Measurements from ENCODE around the gene ARHGAP18. TPM values are rescaled to one million over a fixed set of nuclear protein-coding genes. Genes with fewer than 3 reads are reported as not detected.

Gene ARHGAP18
- polyA plus RNA-seq, 2 donors, result 2.1 to 2.2 TPM

- H3K27ac ChIP-seq (ENCODE audit: low read depth in 2 of 2, low read length in 1 of 2), result no peak overlapping the region
- no peaks in the 10 kb centered on the region for H3K27me3 ChIP-seq (ENCODE audit: control insufficient read depth in 1 of 2, insufficient read depth in 2 of 2, low read length in 2 of 2)
- no peak overlapping the region for H3K4me3 ChIP-seq (ENCODE audit: low read depth in 1 of 2, low read length in 2 of 2)
- H3K36me3 ChIP-seq (ENCODE audit: control insufficient read depth in 2 of 2, insufficient read depth in 2 of 2, low read length in 1 of 2), result peaks cover 0 to 3% of the 10 kb centered on the region in 2 donors
- peaks cover 0 to 2% of the 10 kb centered on the region in 2 donors for H3K4me1 ChIP-seq (ENCODE audit: control insufficient read depth in 2 of 2, insufficient read depth in 2 of 2, low read length in 1 of 2)
- no peaks in the 10 kb centered on the region for H3K9me3 ChIP-seq (ENCODE audit: control insufficient read depth in 2 of 2, insufficient read depth in 1 of 2, low read depth in 1 of 2, low read length in 1 of 2)
- 91% methylated on average over 5 of the region's 5 CpGs for WGBS, 2 donors
These were observed 103.3 kb downstream of the ARHGAP18 start for GRCh38 chr6:129606664-129607063.

- peaks cover 0 to 3% of the 10 kb centered on the region in 2 donors for H3K36me3 ChIP-seq (ENCODE audit: control insufficient read depth in 2 of 2, insufficient read depth in 2 of 2, low read length in 1 of 2)
- no peaks in the 10 kb centered on the region for H3K27me3 ChIP-seq (ENCODE audit: control insufficient read depth in 1 of 2, insufficient read depth in 2 of 2, low read length in 2 of 2)
- H3K27ac ChIP-seq (ENCODE audit: low read depth in 2 of 2, low read length in 1 of 2), result no peak overlapping the region
- H3K4me1 ChIP-seq (ENCODE audit: control insufficient read depth in 2 of 2, insufficient read depth in 2 of 2, low read length in 1 of 2), result peaks cover 0 to 2% of the 10 kb centered on the region in 2 donors
- WGBS, 2 donors, result 88 to 93% methylated on average over 7 of the region's 7 CpGs
- H3K9me3 ChIP-seq (ENCODE audit: control insufficient read depth in 2 of 2, insufficient read depth in 1 of 2, low read depth in 1 of 2, low read length in 1 of 2), result no peaks in the 10 kb centered on the region
- H3K4me3 ChIP-seq (ENCODE audit: low read depth in 1 of 2, low read length in 2 of 2), result no peak overlapping the region
These were observed 104.0 kb downstream of the ARHGAP18 start for GRCh38 chr6:129605967-129606366.

- no peak overlapping the region for H3K4me3 ChIP-seq (ENCODE audit: low read depth in 1 of 2, low read length in 2 of 2)
- H3K27ac ChIP-seq (ENCODE audit: low read depth in 2 of 2, low read length in 1 of 2), result no peak overlapping the region
- H3K27me3 ChIP-seq (ENCODE audit: control insufficient read depth in 1 of 2, insufficient read depth in 2 of 2, low read length in 2 of 2), result no peaks in the 10 kb centered on the region
- H3K9me3 ChIP-seq (ENCODE audit: control insufficient read depth in 2 of 2, insufficient read depth in 1 of 2, low read depth in 1 of 2, low read length in 1 of 2), result no peaks in the 10 kb centered on the region
- WGBS, 2 donors, result 74 to 87% methylated on average over 1 of the region's 1 CpG
- peaks cover 0 to 3% of the 10 kb centered on the region in 2 donors for H3K36me3 ChIP-seq (ENCODE audit: control insufficient read depth in 2 of 2, insufficient read depth in 2 of 2, low read length in 1 of 2)
- peaks cover 0 to 2% of the 10 kb centered on the region in 2 donors for H3K4me1 ChIP-seq (ENCODE audit: control insufficient read depth in 2 of 2, insufficient read depth in 2 of 2, low read length in 1 of 2)
These were observed 104.9 kb downstream of the ARHGAP18 start for GRCh38 chr6:129605095-129605494.

DNA sequence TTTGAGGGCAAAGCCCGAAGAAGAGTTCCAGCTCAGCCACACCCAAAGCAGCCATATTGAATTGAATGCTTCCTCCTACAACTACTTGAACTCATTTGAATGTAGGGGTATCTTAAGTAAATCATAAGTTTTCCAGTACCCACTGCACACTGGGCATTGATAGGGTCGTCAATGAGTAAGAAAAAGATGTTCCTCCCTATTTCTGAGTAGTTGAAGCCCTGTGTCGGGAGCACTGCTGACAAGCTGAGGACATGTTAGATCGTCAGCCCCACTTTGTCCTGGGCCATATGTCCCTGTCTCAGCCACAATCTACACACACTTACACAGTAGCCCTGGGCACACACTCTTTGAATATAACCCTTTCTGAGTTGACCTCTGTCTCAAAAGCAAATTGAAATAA, 105.7 kb downstream of the ARHGAP18 start:
- no peaks in the 10 kb centered on the region for H3K27me3 ChIP-seq (ENCODE audit: control insufficient read depth in 1 of 2, insufficient read depth in 2 of 2, low read length in 2 of 2)
- peaks cover 0 to 2% of the 10 kb centered on the region in 2 donors for H3K4me1 ChIP-seq (ENCODE audit: control insufficient read depth in 2 of 2, insufficient read depth in 2 of 2, low read length in 1 of 2)
- WGBS, 2 donors, result 96 to 97% methylated on average over 4 of the region's 4 CpGs
- no peaks in the 10 kb centered on the region for H3K9me3 ChIP-seq (ENCODE audit: control insufficient read depth in 2 of 2, insufficient read depth in 1 of 2, low read depth in 1 of 2, low read length in 1 of 2)
- peaks cover 0 to 3% of the 10 kb centered on the region in 2 donors for H3K36me3 ChIP-seq (ENCODE audit: control insufficient read depth in 2 of 2, insufficient read depth in 2 of 2, low read length in 1 of 2)
- no peak overlapping the region for H3K27ac ChIP-seq (ENCODE audit: low read depth in 2 of 2, low read length in 1 of 2)
- no peak overlapping the region for H3K4me3 ChIP-seq (ENCODE audit: low read depth in 1 of 2, low read length in 2 of 2)

- Histone ChIP-seq H3K27me3 (ENCODE audit: control insufficient read depth in 1 of 2, insufficient read depth in 2 of 2, low read length in 2 of 2) (no peaks in the 10 kb centered on the region), H3K27ac (ENCODE audit: low read depth in 2 of 2, low read length in 1 of 2) (no peak overlapping the region), H3K4me3 (ENCODE audit: low read depth in 1 of 2, low read length in 2 of 2) (no peak overlapping the region), H3K9me3 (ENCODE audit: control insufficient read depth in 2 of 2, insufficient read depth in 1 of 2, low read depth in 1 of 2, low read length in 1 of 2) (no peaks in the 10 kb centered on the region), H3K4me1 (ENCODE audit: control insufficient read depth in 2 of 2, insufficient read depth in 2 of 2, low read length in 1 of 2) (peaks cover 0 to 2% of the 10 kb centered on the region in 2 donors), H3K36me3 (ENCODE audit: control insufficient read depth in 2 of 2, insufficient read depth in 2 of 2, low read length in 1 of 2) (peaks cover 0 to 3% of the 10 kb centered on the region in 2 donors)
- WGBS, 2 donors, result 95 to 97% methylated on average over 2 of the region's 2 CpGs
These were observed 106.2 kb downstream of the ARHGAP18 start for GRCh38 chr6:129603741-129604140.

GRCh38 chr6:129601323-129601722, 108.7 kb downstream of the ARHGAP18 start:
- 85 to 96% methylated on average over 3 of the region's 3 CpGs for WGBS, 2 donors
- no peaks in the 10 kb centered on the region for H3K36me3 ChIP-seq (ENCODE audit: control insufficient read depth in 2 of 2, insufficient read depth in 2 of 2, low read length in 1 of 2)
- no peaks in the 10 kb centered on the region for H3K27me3 ChIP-seq (ENCODE audit: control insufficient read depth in 1 of 2, insufficient read depth in 2 of 2, low read length in 2 of 2)
- no peak overlapping the region for H3K27ac ChIP-seq (ENCODE audit: low read depth in 2 of 2, low read length in 1 of 2)
- no peaks in the 10 kb centered on the region for H3K4me1 ChIP-seq (ENCODE audit: control insufficient read depth in 2 of 2, insufficient read depth in 2 of 2, low read length in 1 of 2)
- no peaks in the 10 kb centered on the region for H3K9me3 ChIP-seq (ENCODE audit: control insufficient read depth in 2 of 2, insufficient read depth in 1 of 2, low read depth in 1 of 2, low read length in 1 of 2)
- no peak overlapping the region for H3K4me3 ChIP-seq (ENCODE audit: low read depth in 1 of 2, low read length in 2 of 2)

GRCh38 chr6:129599467-129599866, 110.5 kb downstream of the ARHGAP18 start:
- 89 to 91% methylated on average over 5 of the region's 5 CpGs for WGBS, 2 donors
- H3K27ac ChIP-seq (ENCODE audit: low read depth in 2 of 2, low read length in 1 of 2), result no peak overlapping the region
- no peaks in the 10 kb centered on the region for H3K27me3 ChIP-seq (ENCODE audit: control insufficient read depth in 1 of 2, insufficient read depth in 2 of 2, low read length in 2 of 2)
- no peak overlapping the region for H3K4me3 ChIP-seq (ENCODE audit: low read depth in 1 of 2, low read length in 2 of 2)
- H3K36me3 ChIP-seq (ENCODE audit: control insufficient read depth in 2 of 2, insufficient read depth in 2 of 2, low read length in 1 of 2), result no peaks in the 10 kb centered on the region
- no peaks in the 10 kb centered on the region for H3K4me1 ChIP-seq (ENCODE audit: control insufficient read depth in 2 of 2, insufficient read depth in 2 of 2, low read length in 1 of 2)
- H3K9me3 ChIP-seq (ENCODE audit: control insufficient read depth in 2 of 2, insufficient read depth in 1 of 2, low read depth in 1 of 2, low read length in 1 of 2), result no peaks in the 10 kb centered on the region

DNA sequence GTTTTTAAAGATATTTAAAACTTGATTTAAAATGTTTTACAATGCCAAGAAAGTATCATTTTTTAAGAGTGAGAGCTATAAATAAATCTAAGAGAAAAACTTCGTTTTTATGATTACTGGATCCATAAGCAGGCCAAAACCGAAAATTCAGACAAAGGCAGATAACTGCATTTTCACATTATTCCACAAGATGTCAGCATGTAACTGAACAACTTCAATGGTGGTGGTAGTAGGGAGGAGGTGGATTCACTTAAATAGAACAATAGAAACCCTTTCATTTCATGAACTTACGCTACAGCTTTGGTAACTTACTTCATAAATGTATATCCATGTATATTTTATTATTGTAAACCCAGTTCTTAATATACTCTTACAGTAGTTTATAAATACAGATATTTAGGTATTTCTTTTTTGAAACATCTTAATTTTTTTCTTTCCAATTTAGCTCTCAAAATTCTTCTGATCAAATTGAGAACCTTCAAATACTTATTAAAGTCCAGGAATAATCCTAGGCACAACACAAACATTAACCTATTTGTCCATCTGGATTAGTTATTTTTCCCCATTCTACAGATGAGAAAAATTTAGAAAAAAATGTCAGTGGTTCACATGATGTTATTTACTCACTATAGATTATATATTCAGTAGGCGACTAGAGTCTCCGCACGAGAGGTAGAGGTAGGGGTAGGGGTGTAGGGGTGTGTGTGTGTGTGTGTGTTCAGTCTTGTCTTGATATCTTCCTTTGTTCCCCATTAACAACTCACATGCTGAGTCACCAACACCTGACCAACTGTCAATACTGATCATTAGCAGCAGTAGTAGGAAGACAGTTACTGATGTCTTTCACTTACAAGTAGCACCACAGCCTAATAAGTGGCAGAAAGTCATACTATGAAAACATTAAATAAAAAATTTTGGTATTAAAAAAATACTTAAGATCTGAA, 111.5 kb downstream of the ARHGAP18 start:
- Histone ChIP-seq H3K4me3 (ENCODE audit: low read depth in 1 of 2, low read length in 2 of 2) (no peak overlapping the region), H3K27me3 (ENCODE audit: control insufficient read depth in 1 of 2, insufficient read depth in 2 of 2, low read length in 2 of 2) (no peaks in the 10 kb centered on the region), H3K4me1 (ENCODE audit: control insufficient read depth in 2 of 2, insufficient read depth in 2 of 2, low read length in 1 of 2) (no peaks in the 10 kb centered on the region), H3K27ac (ENCODE audit: low read depth in 2 of 2, low read length in 1 of 2) (no peak overlapping the region), H3K36me3 (ENCODE audit: control insufficient read depth in 2 of 2, insufficient read depth in 2 of 2, low read length in 1 of 2) (no peaks in the 10 kb centered on the region), H3K9me3 (ENCODE audit: control insufficient read depth in 2 of 2, insufficient read depth in 1 of 2, low read depth in 1 of 2, low read length in 1 of 2) (no peaks in the 10 kb centered on the region)
- 47% methylated on average over 6 of the region's 6 CpGs for WGBS, 2 donors

GRCh38 chr6:129597023-129597713, 112.8 kb downstream of the ARHGAP18 start:
- WGBS, 2 donors, result 79 to 85% methylated on average over 5 of the region's 5 CpGs
- H3K4me3 ChIP-seq (ENCODE audit: low read depth in 1 of 2, low read length in 2 of 2), result no peak overlapping the region
- H3K27ac ChIP-seq (ENCODE audit: low read depth in 2 of 2, low read length in 1 of 2), result no peak overlapping the region
- no peaks in the 10 kb centered on the region for H3K36me3 ChIP-seq (ENCODE audit: control insufficient read depth in 2 of 2, insufficient read depth in 2 of 2, low read length in 1 of 2)
- H3K4me1 ChIP-seq (ENCODE audit: control insufficient read depth in 2 of 2, insufficient read depth in 2 of 2, low read length in 1 of 2), result no peaks in the 10 kb centered on the region
- H3K9me3 ChIP-seq (ENCODE audit: control insufficient read depth in 2 of 2, insufficient read depth in 1 of 2, low read depth in 1 of 2, low read length in 1 of 2), result no peaks in the 10 kb centered on the region
- H3K27me3 ChIP-seq (ENCODE audit: control insufficient read depth in 1 of 2, insufficient read depth in 2 of 2, low read length in 2 of 2), result no peaks in the 10 kb centered on the region

Data from esophagus (tissue), 2 donors.